GM12892 (cell line): ENCODE measurements around the gene REEP3.

Experiments
- DNase-seq: peaks from one replicate; pipeline ENCODE4 v3.0.0; 2011; ENCODE audit not compliant: insufficient read length
- FAIRE-seq: peaks from 2 replicates; lab custom pipeline; 2011; peaks lifted over from hg19 to GRCh38; lab: Jason Lieb, UNC
- POLR2A ChIP-seq: IDR thresholded peaks from 2 replicates; pipeline ENCODE4 v1.6.1; 2011; ENCODE audit warnings: low read depth, low read length, control low read depth
- POLR2AphosphoS5 ChIP-seq: IDR thresholded peaks from 2 replicates; pipeline ENCODE4 v1.6.1; 2011; ENCODE audit warnings: low read depth, low read length, control low read depth
- TAF1 ChIP-seq: IDR thresholded peaks from 2 replicates; pipeline ENCODE4 v1.6.1; 2011; ENCODE audit warnings: low read depth, mild to moderate bottlenecking, control low read depth, low read length, borderline replicate concordance

The REEP3 gene

GRCh38 chr10:63579371-63580014 lies 58.3 kb downstream of the REEP3 start:
- FAIRE-seq: no peak
- DNase-seq: no peak
- TF ChIP-seq TAF1 (no peak), POLR2AphosphoS5 (no peak), POLR2A (no peak)

- DNase-seq (no peak), FAIRE-seq (no peak)
- TF ChIP-seq POLR2A (no peak), TAF1 (no peak), POLR2AphosphoS5 (no peak)
These were observed 61.5 kb downstream of the REEP3 start for GRCh38 chr10:63582690-63583089.

DNA sequence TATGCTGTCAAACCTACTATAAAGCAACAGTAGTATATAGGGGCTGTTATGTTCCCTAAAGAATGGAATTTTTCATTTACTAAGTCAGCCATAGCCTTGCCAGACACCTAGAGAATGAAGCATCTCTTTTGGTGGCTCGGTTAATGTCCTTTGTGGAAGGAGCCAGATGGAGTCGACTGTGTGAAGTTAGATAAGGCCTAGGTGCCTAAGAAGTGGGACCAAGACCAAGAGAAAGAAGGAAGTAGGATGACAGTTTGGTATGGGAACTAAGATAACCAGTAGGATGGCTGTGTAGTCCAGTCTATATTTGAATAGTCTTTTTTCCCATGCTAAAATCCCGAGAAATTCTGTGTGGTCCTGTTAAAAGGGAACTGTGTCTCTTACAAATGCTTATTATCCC lies 62.2 kb downstream of the REEP3 start:
- DNase-seq: no peak
- TF ChIP-seq POLR2AphosphoS5 (no peak), TAF1 (no peak), POLR2A (no peak)
- no peak for FAIRE-seq

- DNase-seq: no peak
- FAIRE-seq: no peak
These were observed 62.9 kb downstream of the REEP3 start for GRCh38 chr10:63583909-63584724.

DNA sequence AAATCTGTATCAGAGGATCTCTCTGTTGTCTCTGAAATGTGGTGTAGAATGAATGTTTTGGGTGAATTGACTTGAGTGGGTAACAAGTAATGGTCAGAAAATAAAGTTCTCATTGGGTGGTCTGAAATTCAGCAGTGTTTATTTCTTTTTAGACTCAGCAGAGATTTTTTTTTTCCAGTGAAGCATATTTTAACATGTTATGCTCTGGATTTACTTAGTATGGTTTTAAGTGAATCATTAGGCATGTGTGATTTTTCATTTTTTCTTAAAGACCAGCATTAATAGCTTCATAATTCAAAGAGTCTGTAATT lies 63.5 kb downstream of the REEP3 start:
- TF ChIP-seq TAF1: no peak
- no peak for TF ChIP-seq POLR2AphosphoS5
- TF ChIP-seq POLR2A: no peak

More at GRCh38 chr10:63583909-63584724, 62.9 kb downstream of the REEP3 start:
- TF ChIP-seq TAF1: no peak
- TF ChIP-seq POLR2AphosphoS5: no peak
- TF ChIP-seq POLR2A: no peak

GRCh38 chr10:63585041-63585440 lies 63.8 kb downstream of the REEP3 start:
- DNase-seq: no peak
- TF ChIP-seq POLR2AphosphoS5: no peak
- TF ChIP-seq TAF1: no peak
- no peak for TF ChIP-seq POLR2A
- FAIRE-seq: no peak

More for the DNA sequence above, 63.5 kb downstream of the REEP3 start:
- no peak for DNase-seq
- FAIRE-seq: no peak

DNA sequence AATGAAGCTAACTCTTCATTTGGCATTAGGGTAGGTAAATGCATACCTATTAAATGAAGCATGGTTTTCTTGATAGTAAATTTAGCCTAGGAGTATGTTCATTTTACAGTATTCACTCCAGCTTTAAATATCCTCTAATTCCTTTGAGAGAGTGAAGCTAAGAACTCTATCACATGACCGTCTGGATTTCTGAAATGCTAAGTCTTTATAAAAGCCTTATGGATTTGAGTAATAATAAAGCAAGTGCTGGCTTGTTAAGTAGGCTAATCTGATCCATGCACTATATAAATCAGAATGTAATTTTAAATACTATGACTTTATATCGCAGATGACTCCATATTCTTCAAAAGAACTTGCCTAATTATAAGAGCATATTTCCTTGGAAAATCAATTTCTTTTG lies 64.8 kb downstream of the REEP3 start:
- FAIRE-seq (no peak), DNase-seq (no peak)
- TF ChIP-seq POLR2AphosphoS5: no peak
- no peak for TF ChIP-seq TAF1
- TF ChIP-seq POLR2A: no peak

- no peak for DNase-seq
- no peak for FAIRE-seq
- no peak for TF ChIP-seq POLR2A
- TF ChIP-seq TAF1: no peak
- no peak for TF ChIP-seq POLR2AphosphoS5
These were observed 66.0 kb downstream of the REEP3 start for GRCh38 chr10:63587191-63587590.

- DNase-seq: no peak
- TF ChIP-seq TAF1: no peak
- no peak for TF ChIP-seq POLR2A
- TF ChIP-seq POLR2AphosphoS5: no peak
- peak; percentile 9 for FAIRE-seq
These were observed 67.4 kb downstream of the REEP3 start for GRCh38 chr10:63588436-63589167.

DNA sequence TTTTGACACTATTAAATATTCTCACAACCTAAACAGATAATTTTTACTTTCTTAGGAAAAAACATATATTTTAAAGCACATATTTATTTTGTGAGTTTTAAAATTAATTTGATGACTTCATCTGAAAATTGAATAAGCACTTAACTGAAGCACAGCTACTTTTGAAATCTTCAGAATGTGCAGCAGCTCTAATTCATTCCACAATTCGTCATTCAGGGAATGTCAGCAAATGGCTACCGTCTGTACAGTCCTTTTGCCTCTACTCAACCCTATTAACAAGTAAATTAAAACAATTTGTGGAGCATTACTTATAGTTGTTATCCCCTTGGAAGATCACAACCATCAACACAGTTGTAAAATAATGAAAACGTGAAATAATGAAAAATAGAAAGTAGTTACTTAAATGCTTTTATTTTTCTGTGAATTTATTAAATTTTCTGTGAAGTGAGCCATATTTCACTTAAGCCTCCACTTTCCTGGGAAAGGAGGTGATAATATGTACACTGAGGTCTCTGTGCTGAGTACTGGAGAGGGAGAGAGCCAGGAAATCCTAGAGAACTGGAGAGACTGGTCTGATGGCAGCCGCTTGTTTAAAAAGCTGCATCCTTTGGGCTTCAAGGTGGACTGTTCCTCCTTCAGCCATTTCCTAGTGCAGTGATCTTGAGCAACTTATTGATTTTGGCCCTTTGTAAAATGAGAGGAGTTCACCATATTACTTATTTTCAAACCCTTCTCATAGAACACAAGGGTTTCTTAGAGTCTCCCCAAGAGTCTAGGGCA lies 70.6 kb downstream of the REEP3 start:
- no peak for FAIRE-seq
- no peak for TF ChIP-seq POLR2AphosphoS5
- no peak for TF ChIP-seq TAF1
- no peak for TF ChIP-seq POLR2A

GRCh38 chr10:63593576-63593975 lies 72.4 kb downstream of the REEP3 start:
- no peak for DNase-seq
- no peak for FAIRE-seq
- TF ChIP-seq TAF1: no peak
- no peak for TF ChIP-seq POLR2A
- TF ChIP-seq POLR2AphosphoS5: no peak

More for the DNA sequence above, 70.6 kb downstream of the REEP3 start:
- no peak for DNase-seq

DNA sequence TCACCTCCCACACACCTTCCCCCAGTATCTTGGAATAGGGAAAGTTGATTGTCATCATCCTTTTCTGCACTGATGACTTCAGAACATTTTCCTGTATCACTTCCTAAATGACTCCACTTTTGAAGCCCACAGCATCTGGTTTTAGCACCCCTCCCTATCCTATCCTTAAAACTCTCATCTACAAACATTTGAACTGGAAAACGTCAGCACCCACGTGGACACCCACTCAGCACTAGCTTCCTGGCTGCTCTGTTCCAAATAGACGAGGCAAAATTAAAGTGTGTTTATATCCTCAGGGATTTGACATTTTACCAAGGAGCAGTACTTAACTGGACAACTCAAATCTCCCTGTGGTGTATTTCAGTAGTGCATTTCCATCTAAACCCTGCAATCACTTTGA lies 73.9 kb downstream of the REEP3 start:
- FAIRE-seq (no peak), DNase-seq (no peak)
- TF ChIP-seq POLR2AphosphoS5 (no peak), TAF1 (no peak), POLR2A (no peak)
